Measurements from ENCODE around the gene VPS13D. TPM values are rescaled to one million over a fixed set of nuclear protein-coding genes. Genes with fewer than 3 reads are reported as not detected.

VPS13D gene
- total RNA-seq, 1 donor from 2014 or later = 81.7 TPM

DNA sequence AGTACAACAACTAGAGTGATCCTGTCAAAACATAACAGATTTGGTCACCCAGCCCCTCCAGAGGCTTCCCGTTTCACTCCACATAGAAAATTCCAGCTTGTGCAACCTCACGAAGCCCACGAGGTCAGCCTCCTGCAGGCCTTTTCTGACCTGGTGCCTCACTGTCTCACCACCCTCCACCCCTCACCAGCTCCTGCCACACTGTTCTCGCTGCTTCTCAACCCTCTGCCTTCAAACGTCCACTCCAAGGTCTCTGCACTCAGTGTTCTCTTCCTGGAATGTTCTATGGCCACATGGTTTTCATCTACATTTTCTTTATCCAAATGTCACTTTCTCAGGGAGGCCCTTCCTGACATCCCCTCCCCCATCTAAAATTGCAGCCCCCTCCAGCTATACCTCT is 209.2 kb downstream of the VPS13D start:
- TF ChIP-seq, protein P1, sequence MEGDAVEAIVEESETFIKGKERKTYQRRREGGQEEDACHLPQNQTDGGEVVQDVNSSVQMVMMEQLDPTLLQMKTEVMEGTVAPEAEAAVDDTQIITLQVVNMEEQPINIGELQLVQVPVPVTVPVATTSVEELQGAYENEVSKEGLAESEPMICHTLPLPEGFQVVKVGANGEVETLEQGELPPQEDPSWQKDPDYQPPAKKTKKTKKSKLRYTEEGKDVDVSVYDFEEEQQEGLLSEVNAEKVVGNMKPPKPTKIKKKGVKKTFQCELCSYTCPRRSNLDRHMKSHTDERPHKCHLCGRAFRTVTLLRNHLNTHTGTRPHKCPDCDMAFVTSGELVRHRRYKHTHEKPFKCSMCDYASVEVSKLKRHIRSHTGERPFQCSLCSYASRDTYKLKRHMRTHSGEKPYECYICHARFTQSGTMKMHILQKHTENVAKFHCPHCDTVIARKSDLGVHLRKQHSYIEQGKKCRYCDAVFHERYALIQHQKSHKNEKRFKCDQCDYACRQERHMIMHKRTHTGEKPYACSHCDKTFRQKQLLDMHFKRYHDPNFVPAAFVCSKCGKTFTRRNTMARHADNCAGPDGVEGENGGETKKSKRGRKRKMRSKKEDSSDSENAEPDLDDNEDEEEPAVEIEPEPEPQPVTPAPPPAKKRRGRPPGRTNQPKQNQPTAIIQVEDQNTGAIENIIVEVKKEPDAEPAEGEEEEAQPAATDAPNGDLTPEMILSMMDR (IDR thresholded peaks at IDR 0.05) = no peak
- H3K36me3 ChIP-seq = no peaks in the 10 kb centered on the region
- ATAC-seq (no peak), DNase-seq (no peak)
- H3K27me3 ChIP-seq (ENCODE audit: low read depth) = no peaks in the 10 kb centered on the region
- peaks cover 46% of the 10 kb centered on the region for H3K4me1 ChIP-seq
- H3K9me3 ChIP-seq = no peaks in the 10 kb centered on the region
- H3K27ac ChIP-seq = no peak overlapping the region
- intact Hi-C loops (cut with DNase I) = no loop called here
- no peak overlapping the region for H3K4me3 ChIP-seq

DNA sequence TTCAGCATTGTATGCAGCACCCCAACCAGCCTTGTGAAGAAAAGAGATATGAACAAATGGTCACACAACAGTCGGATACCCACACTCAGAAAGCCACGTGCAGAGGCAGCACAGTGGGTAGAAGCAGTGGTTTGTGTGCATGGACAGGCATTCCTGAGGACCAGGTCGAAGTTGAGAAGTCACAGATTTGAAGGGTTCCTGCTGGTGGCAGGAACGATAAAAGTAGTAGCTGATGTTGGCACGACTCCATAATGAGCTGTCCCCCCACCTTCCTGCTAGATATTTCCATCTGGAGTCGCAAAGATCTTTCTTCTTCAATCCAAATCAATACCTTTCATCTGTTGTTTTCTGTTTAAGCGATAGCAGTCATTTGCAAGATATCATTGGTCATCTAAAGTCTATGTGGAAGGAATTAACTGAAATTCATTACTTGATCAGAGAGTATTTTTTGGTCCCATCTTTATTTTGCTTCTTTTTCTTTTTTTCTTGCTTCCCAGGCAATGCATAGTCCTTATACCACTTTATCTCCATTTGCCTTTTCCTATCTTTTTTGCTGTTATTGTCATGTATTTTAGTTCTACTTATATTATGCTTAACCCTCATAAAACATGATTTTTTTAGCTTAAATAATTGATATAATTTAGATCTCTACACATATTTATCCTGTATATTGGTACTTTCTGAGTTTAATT is 211.7 kb downstream of the VPS13D start:
- H3K27ac ChIP-seq = no peak overlapping the region
- no peak for ATAC-seq
- H3K4me3 ChIP-seq = no peak overlapping the region
- no peak for DNase-seq
- intact Hi-C loops (cut with DNase I) = no loop called here
- H3K27me3 ChIP-seq (ENCODE audit: low read depth) = no peaks in the 10 kb centered on the region
- TF ChIP-seq, protein P1 (IDR thresholded peaks at IDR 0.05) = no peak
- no peaks in the 10 kb centered on the region for H3K9me3 ChIP-seq
- H3K36me3 ChIP-seq = no peaks in the 10 kb centered on the region
- peaks cover 29% of the 10 kb centered on the region for H3K4me1 ChIP-seq

DNA sequence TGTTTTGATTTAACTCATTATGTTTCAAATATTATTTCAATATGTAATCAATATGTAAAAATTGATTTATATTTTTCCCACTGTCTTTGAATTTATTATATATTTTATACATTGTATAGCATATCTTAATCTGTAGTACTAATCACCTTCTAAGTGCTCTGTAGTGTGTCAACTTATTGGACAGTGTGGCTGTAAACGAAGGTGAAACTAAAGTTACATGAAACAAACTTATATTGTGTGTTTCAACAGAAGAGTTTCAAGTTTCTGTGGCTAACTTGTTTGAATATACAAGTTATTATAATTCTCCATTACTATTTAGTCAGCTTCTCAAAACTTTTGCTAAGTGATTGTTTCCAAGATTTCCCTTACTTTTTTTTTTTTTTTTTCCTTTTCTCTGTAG is 212.4 kb downstream of the VPS13D start:
- ATAC-seq (no peak), DNase-seq (no peak)
- intact Hi-C loops (cut with DNase I) = no loop called here
- H3K36me3 ChIP-seq = no peaks in the 10 kb centered on the region
- no peak overlapping the region for H3K4me3 ChIP-seq
- no peaks in the 10 kb centered on the region for H3K9me3 ChIP-seq
- no peak overlapping the region for H3K27ac ChIP-seq
- peaks cover 29% of the 10 kb centered on the region for H3K4me1 ChIP-seq
- no peaks in the 10 kb centered on the region for H3K27me3 ChIP-seq (ENCODE audit: low read depth)
- TF ChIP-seq, protein P1 (IDR thresholded peaks at IDR 0.05) = no peak

DNA sequence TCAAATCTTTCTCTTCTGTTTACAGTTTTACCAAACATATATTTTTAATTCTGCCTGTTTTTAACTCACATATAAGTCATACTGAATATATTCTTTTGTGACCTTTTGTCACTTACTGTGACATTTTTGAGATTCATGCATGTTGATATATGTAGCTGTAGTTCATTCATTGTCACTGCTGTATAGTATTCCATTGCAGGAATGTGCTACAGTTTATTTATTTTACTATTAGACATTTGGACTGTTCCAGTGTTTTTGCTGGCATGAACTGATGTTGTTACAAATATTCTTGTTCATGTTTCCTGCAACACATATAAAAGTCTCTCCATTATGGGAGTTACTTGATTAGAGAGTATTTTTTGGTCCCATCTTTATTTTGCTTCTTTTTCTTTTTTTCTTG is 213.3 kb downstream of the VPS13D start:
- ATAC-seq = no peak
- H3K4me1 ChIP-seq = peaks cover 33% of the 10 kb centered on the region
- TF ChIP-seq, protein P1 (IDR thresholded peaks at IDR 0.05) = no peak
- no peak overlapping the region for H3K4me3 ChIP-seq
- H3K27me3 ChIP-seq (ENCODE audit: low read depth) = no peaks in the 10 kb centered on the region
- H3K36me3 ChIP-seq = no peaks in the 10 kb centered on the region
- no peak overlapping the region for H3K27ac ChIP-seq
- intact Hi-C loops (cut with DNase I) = no loop called here
- no peak for DNase-seq
- H3K9me3 ChIP-seq = no peaks in the 10 kb centered on the region

DNA sequence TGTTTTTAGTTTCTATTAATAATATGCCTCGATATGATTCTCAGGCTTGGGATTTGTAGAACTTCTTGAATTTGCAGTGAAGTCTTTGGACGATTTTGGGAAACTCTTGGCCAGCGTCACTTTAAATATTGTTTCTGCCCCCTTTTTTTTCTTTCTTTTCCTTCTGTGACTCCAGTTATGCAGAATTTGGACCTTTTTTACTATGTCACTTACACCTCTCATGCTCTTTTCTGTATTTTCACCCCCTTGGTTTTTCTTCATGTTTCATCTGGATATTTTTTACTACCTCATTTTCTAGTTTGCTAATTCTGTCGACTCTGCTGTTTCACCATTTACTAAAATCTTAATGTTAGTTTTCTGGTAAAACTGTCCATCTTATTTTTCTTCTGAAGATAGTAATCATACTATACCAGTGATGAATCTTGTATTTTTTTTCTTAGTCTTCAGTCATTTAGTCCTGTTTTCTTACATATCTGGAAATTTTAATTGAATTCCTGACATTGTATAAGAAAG is 214.6 kb downstream of the VPS13D start:
- no peaks in the 10 kb centered on the region for H3K36me3 ChIP-seq
- intact Hi-C loops (cut with DNase I) = no loop called here
- peaks cover 37% of the 10 kb centered on the region for H3K4me1 ChIP-seq
- no peaks in the 10 kb centered on the region for H3K9me3 ChIP-seq
- TF ChIP-seq, protein P1 (IDR thresholded peaks at IDR 0.05) = no peak
- DNase-seq (no peak), ATAC-seq (no peak)
- no peak overlapping the region for H3K27ac ChIP-seq
- no peaks in the 10 kb centered on the region for H3K27me3 ChIP-seq (ENCODE audit: low read depth)
- H3K4me3 ChIP-seq = no peak overlapping the region

Measured in lower lobe of right lung (tissue), 2 donors.